ENCODE results near the gene MAML2. TPM values are rescaled to one million over a fixed set of nuclear protein-coding genes. Genes with fewer than 3 reads are reported as not detected.

Gene MAML2
- total RNA-seq, 1 donor from 2014 or later, result 3.8 TPM

GRCh38 chr11:96319898-96320656, 22.9 kb downstream of the MAML2 start:
- no peak overlapping the region for H3K27ac ChIP-seq
- no peak overlapping the region for H3K4me2 ChIP-seq
- Mint-ChIP-seq H3K27me3 (ENCODE audit: insufficient read depth, low read depth) (no peaks in the 10 kb centered on the region), H3K9me3 (peaks cover 3% of the 10 kb centered on the region), H3K4me3 (no peak overlapping the region), H3K4me1 (peaks cover 5% of the 10 kb centered on the region), H3K36me3 (peaks cover 22% of the 10 kb centered on the region), H3K27ac (no peak overlapping the region)
- no peak overlapping the region for H2AFZ ChIP-seq (replicated peaks)
- H3K36me3 ChIP-seq, result no peaks in the 10 kb centered on the region
- H3K9ac ChIP-seq, result no peak overlapping the region
- H3K4me3 ChIP-seq, result no peak overlapping the region
- no peaks in the 10 kb centered on the region for H3K27me3 ChIP-seq
- H3K4me1 ChIP-seq, result peaks cover 3% of the 10 kb centered on the region
- H3F3A ChIP-seq (ENCODE audit: low read depth), result no peaks in the 10 kb centered on the region
- H3K79me2 ChIP-seq (ENCODE audit: low read depth), result no peaks in the 10 kb centered on the region
- TF ChIP-seq EZH2 (IDR thresholded peaks at IDR 0.05), result no peak
- TF ChIP-seq CTCF (IDR thresholded peaks at IDR 0.05), result no peak
- TF ChIP-seq EZH2phosphoT487 (IDR thresholded peaks at IDR 0.05), result no peak
- H4K20me1 ChIP-seq (ENCODE audit: low read depth), result no peaks in the 10 kb centered on the region
- no peak for DNase-seq (ENCODE audit: low spot score)
- no peaks in the 10 kb centered on the region for H3K9me3 ChIP-seq (ENCODE audit: low read depth)

DNA sequence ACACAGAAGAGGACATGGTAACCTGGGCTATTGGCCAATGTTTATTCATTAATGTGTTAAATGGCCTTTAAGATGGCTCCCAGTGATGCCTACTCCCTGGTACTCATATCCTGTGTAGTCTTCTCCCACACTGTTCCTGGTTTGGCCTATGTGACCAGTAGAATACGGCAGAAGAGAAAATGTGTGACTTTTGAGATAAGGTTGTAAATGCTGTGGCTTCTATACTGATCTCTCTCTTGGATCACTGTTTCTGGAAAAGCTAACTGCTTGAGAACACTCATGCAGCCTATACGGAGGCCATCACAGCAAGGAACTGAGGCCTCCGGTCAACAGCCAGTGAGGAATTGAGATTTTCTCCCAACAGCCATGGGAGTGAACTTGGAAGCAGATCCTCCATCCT, 24.1 kb downstream of the MAML2 start:
- H3K9me3 ChIP-seq (ENCODE audit: low read depth), result no peaks in the 10 kb centered on the region
- H3K4me1 ChIP-seq, result peaks cover 3% of the 10 kb centered on the region
- H3K4me3 ChIP-seq, result no peak overlapping the region
- Mint-ChIP-seq H3K4me1 (peaks cover 5% of the 10 kb centered on the region), H3K27me3 (ENCODE audit: insufficient read depth, low read depth) (no peaks in the 10 kb centered on the region), H3K9me3 (peaks cover 3% of the 10 kb centered on the region), H3K36me3 (peaks cover 22% of the 10 kb centered on the region), H3K4me3 (no peak overlapping the region), H3K27ac (no peak overlapping the region)
- no peak overlapping the region for H3K4me2 ChIP-seq
- no peak for DNase-seq (ENCODE audit: low spot score)
- no peak overlapping the region for H3K27ac ChIP-seq
- no peaks in the 10 kb centered on the region for H3K79me2 ChIP-seq (ENCODE audit: low read depth)
- no peak overlapping the region for H3K9ac ChIP-seq
- no peaks in the 10 kb centered on the region for H3F3A ChIP-seq (ENCODE audit: low read depth)
- no peaks in the 10 kb centered on the region for H3K36me3 ChIP-seq
- TF ChIP-seq EZH2 (IDR thresholded peaks at IDR 0.05) (no peak), CTCF (IDR thresholded peaks at IDR 0.05) (no peak), EZH2phosphoT487 (IDR thresholded peaks at IDR 0.05) (no peak)
- no peak overlapping the region for H2AFZ ChIP-seq (replicated peaks)
- H3K27me3 ChIP-seq, result no peaks in the 10 kb centered on the region
- no peaks in the 10 kb centered on the region for H4K20me1 ChIP-seq (ENCODE audit: low read depth)

GRCh38 chr11:96318399-96318798, 24.6 kb downstream of the MAML2 start:
- H2AFZ ChIP-seq (replicated peaks), result no peak overlapping the region
- no peaks in the 10 kb centered on the region for H3F3A ChIP-seq (ENCODE audit: low read depth)
- Mint-ChIP-seq H3K9me3 (peaks cover 3% of the 10 kb centered on the region), H3K36me3 (peaks cover 18% of the 10 kb centered on the region), H3K27ac (no peak overlapping the region), H3K4me1 (peaks cover 5% of the 10 kb centered on the region), H3K4me3 (no peak overlapping the region), H3K27me3 (ENCODE audit: insufficient read depth, low read depth) (no peaks in the 10 kb centered on the region)
- H3K4me3 ChIP-seq, result no peak overlapping the region
- no peak for TF ChIP-seq CTCF (IDR thresholded peaks at IDR 0.05)
- TF ChIP-seq EZH2phosphoT487 (IDR thresholded peaks at IDR 0.05), result no peak
- TF ChIP-seq EZH2 (IDR thresholded peaks at IDR 0.05), result no peak
- no peak overlapping the region for H3K27ac ChIP-seq
- peaks cover 3% of the 10 kb centered on the region for H3K4me1 ChIP-seq
- no peaks in the 10 kb centered on the region for H3K79me2 ChIP-seq (ENCODE audit: low read depth)
- H3K9ac ChIP-seq, result no peak overlapping the region
- H3K4me2 ChIP-seq, result no peak overlapping the region
- H3K9me3 ChIP-seq (ENCODE audit: low read depth), result no peaks in the 10 kb centered on the region
- no peak for DNase-seq (ENCODE audit: low spot score)
- H3K27me3 ChIP-seq, result no peaks in the 10 kb centered on the region
- no peaks in the 10 kb centered on the region for H4K20me1 ChIP-seq (ENCODE audit: low read depth)
- H3K36me3 ChIP-seq, result no peaks in the 10 kb centered on the region

Measured in neural progenitor cell (in vitro differentiated cells).